GM23338 (cell line): ENCODE measurements around the gene CSDE1.

ENCODE experiments used
- CREB1 ChIP-seq: fragments of 250-450 bp; sonication (Bioruptor Pico); IDR thresholded peaks from 2 replicates; pipeline ENCODE4 v1.5.0; 2020; ENCODE audit warnings: low read depth, mild to moderate bottlenecking, moderate library complexity
- CTCF ChIP-seq, 2 experiments: fragments of 200-600 bp in 1 of 2; sonication (generic) in 1 of 2; conservative IDR thresholded peaks; 2 replicates each; pipeline versions ENCODE4 v1.5.1 to v1.6.1; 2016 to 2017; ENCODE audit warnings: antibody characterized with exemption in 2 of 2, low read depth in 2 of 2, mild to moderate bottlenecking in 2 of 2, moderate library complexity in 1 of 2
- EZH2 ChIP-seq: fragments of 200-600 bp; sonication (generic); IDR thresholded peaks from one replicate; pipeline ENCODE4 v1.8.0; 2017; ENCODE audit warnings: antibody characterized with exemption, mild to moderate bottlenecking, low read depth; ENCODE audit not compliant: unreplicated experiment
- EZH2phosphoT487 ChIP-seq: fragments of 200-600 bp; sonication (generic); IDR thresholded peaks from one replicate; pipeline ENCODE4 v1.8.1; 2018; ENCODE audit warnings: antibody characterized with exemption; ENCODE audit not compliant: unreplicated experiment
- JUNB ChIP-seq: IDR thresholded peaks from one replicate; pipeline ENCODE4 v1.6.1; 2016; ENCODE audit warnings: antibody characterized with exemption; ENCODE audit not compliant: unreplicated experiment
- POLR2AphosphoS5 ChIP-seq: IDR thresholded peaks from 2 replicates; pipeline ENCODE4 v1.6.1; 2016; ENCODE audit warnings: antibody characterized with exemption, low read depth
- REST ChIP-seq: IDR thresholded peaks from one replicate; pipeline ENCODE4 v1.6.1; 2018; ENCODE audit warnings: antibody characterized with exemption; ENCODE audit not compliant: unreplicated experiment
- ZNF114 ChIP-seq: fragments of 250-450 bp; sonication (Bioruptor Pico); IDR thresholded peaks from 2 replicates; pipeline ENCODE4 v1.5.0; 2020; ENCODE audit warnings: mild to moderate bottlenecking, moderate library complexity

GRCh38 chr1:114690148-114690547 lies 67.6 kb downstream of the CSDE1 start:
- no peak for TF ChIP-seq CREB1 (CRISPR knock-in tag)
- no peak for TF ChIP-seq EZH2
- TF ChIP-seq CTCF (conservative IDR thresholded peaks at IDR 0.05; ENCODE audit: low read depth in 2 of 2): no peak
- TF ChIP-seq EZH2phosphoT487: no peak
- TF ChIP-seq REST: no peak
- TF ChIP-seq POLR2AphosphoS5: no peak
- no peak for TF ChIP-seq JUNB
- no peak for TF ChIP-seq ZNF114 (CRISPR knock-in tag)
